CD14-positive monocyte (primary cell): ENCODE data around the gene SLC9A9. TPM values are rescaled to one million over a fixed set of nuclear protein-coding genes. Genes with fewer than 3 reads are reported as not detected.

Experiments used
- DNase-seq, 3 donors: peaks; one replicate each; pipeline ENCODE4 v3.0.0-alpha.2; 2011 to 2022
- H2AFZ ChIP-seq: 2 replicates; pipeline ENCODE4 v1.6.0; 2012; ENCODE audit warnings: mild to moderate bottlenecking, low read depth, low read length, inconsistent platforms; ENCODE audit not compliant: insufficient read depth, poor library complexity, severe bottlenecking
- H3K27ac ChIP-seq, 2 donors: 1 replicate in 1 of 2; 2 replicates in 1 of 2; pipeline ENCODE4 v1.5.1; 2012 to 2013; ENCODE audit warnings: low read length in 2 of 2, control low read depth in 1 of 2, inconsistent platforms in 1 of 2, low read depth in 1 of 2, mild to moderate bottlenecking in 1 of 2
- H3K27me3 ChIP-seq, 2 donors: one replicate each; pipeline versions ENCODE4 v1.6.0 to v1.6.1; 2011 to 2013; ENCODE audit warnings: low read length in 2 of 2; ENCODE audit not compliant: control insufficient read depth in 2 of 2, insufficient read depth in 2 of 2
- H3K36me3 ChIP-seq, 2 donors: replicated peaks in 1 of 2; 1 replicate in 1 of 2; 2 replicates in 1 of 2; pipeline versions ENCODE4 v1.5.1 to v1.6.1; 2012 to 2013; ENCODE audit warnings: low read length in 2 of 2, control low read depth in 1 of 2, inconsistent platforms in 1 of 2, mild to moderate bottlenecking in 1 of 2; ENCODE audit not compliant: insufficient read depth in 2 of 2, control insufficient read depth in 1 of 2
- H3K4me1 ChIP-seq, 2 donors: 1 replicate in 1 of 2; 2 replicates in 1 of 2; pipeline versions ENCODE4 v1.5.1 to v1.6.1; 2012 to 2013; ENCODE audit warnings: low read length in 2 of 2, control low read depth in 1 of 2, inconsistent platforms in 1 of 2, mild to moderate bottlenecking in 1 of 2, moderate library complexity in 1 of 2; ENCODE audit not compliant: insufficient read depth in 2 of 2, control insufficient read depth in 1 of 2
- H3K4me2 ChIP-seq: replicated peaks from 2 replicates; pipeline ENCODE3; 2012; ENCODE audit warnings: low read length, moderate library complexity, mild to moderate bottlenecking; ENCODE audit not compliant: poor library complexity, severe bottlenecking; ENCODE audit errors: extremely low read depth
- H3K4me3 ChIP-seq, 3 experiments: fragments of 200-600 bp in 1 of 3; sonication (generic) in 1 of 3; replicated peaks in 1 of 3; 1 replicate in 2 of 3; 2 replicates in 1 of 3; pipeline ENCODE4 v1.5.1; 2011 to 2013; ENCODE audit warnings: low read length in 3 of 3, mild to moderate bottlenecking in 3 of 3, control low read depth in 2 of 3, low read depth in 2 of 3, inconsistent platforms in 1 of 3, moderate library complexity in 1 of 3
- H3K79me2 ChIP-seq: 2 replicates; pipeline ENCODE4 v1.6.0; 2012; ENCODE audit warnings: mild to moderate bottlenecking, control low read depth, inconsistent platforms, low read length, moderate library complexity; ENCODE audit not compliant: insufficient read depth
- H3K9ac ChIP-seq: 2 replicates; pipeline ENCODE4 v1.6.0; 2017; ENCODE audit warnings: low read length, mild to moderate bottlenecking; ENCODE audit not compliant: insufficient read depth, poor library complexity, severe bottlenecking
- H3K9me3 ChIP-seq, 2 donors: replicated peaks in 1 of 2; 1 replicate in 1 of 2; 2 replicates in 1 of 2; pipeline versions ENCODE4 v1.5.1 to v1.6.1; 2012 to 2013; ENCODE audit warnings: low read length in 2 of 2, control low read depth in 1 of 2; ENCODE audit not compliant: control insufficient read depth in 1 of 2, insufficient read depth in 1 of 2
- H4K20me1 ChIP-seq: 2 replicates; pipeline ENCODE4 v1.6.0; 2012; ENCODE audit warnings: mild to moderate bottlenecking, low read length, control low read depth, moderate library complexity; ENCODE audit not compliant: insufficient read depth
- H3K27ac Mint-ChIP-seq, 7 donors: one replicate each; pipeline ENCODE4 v1.8.0; 2020; ENCODE audit warnings: mild to moderate bottlenecking in 7 of 7, mixed read lengths in 7 of 7, moderate library complexity in 6 of 7, inconsistent platforms in 2 of 7
- H3K27me3 Mint-ChIP-seq, 3 donors: one replicate each; pipeline ENCODE4 v1.8.0; 2021 to 2022; ENCODE audit warnings: low read depth in 3 of 3, mild to moderate bottlenecking in 3 of 3, mixed read lengths in 3 of 3, moderate library complexity in 3 of 3, inconsistent platforms in 1 of 3
- H3K36me3 Mint-ChIP-seq, 2 donors: one replicate each; pipeline ENCODE4 v1.8.0; 2020; ENCODE audit warnings: mixed read lengths in 2 of 2, inconsistent platforms in 1 of 2, mild to moderate bottlenecking in 1 of 2
- H3K4me1 Mint-ChIP-seq: one replicate; pipeline ENCODE4 v1.8.0; 2020; ENCODE audit warnings: mild to moderate bottlenecking, mixed read lengths
- H3K4me3 Mint-ChIP-seq, 2 donors: one replicate each; pipeline ENCODE4 v1.8.0; 2020; ENCODE audit warnings: mild to moderate bottlenecking in 2 of 2, mixed read lengths in 2 of 2, moderate library complexity in 1 of 2
- H3K9me3 Mint-ChIP-seq, 7 donors: one replicate each; pipeline ENCODE4 v1.8.0; 2020 to 2022; ENCODE audit warnings: mixed read lengths in 7 of 7, mild to moderate bottlenecking in 6 of 7, moderate library complexity in 6 of 7, inconsistent platforms in 2 of 7
- WGBS: methylation state at CpG from one replicate; pipeline ENCODE4 v1.1.5; 2013; ENCODE audit warnings: missing lambda C conversion rate; ENCODE audit not compliant: insufficient coverage; 5-methylcytosine and 5-hydroxymethylcytosine counted together
- intact Hi-C, 2 donors: fragments of 100-400 bp; cut with micrococcal nuclease; formaldehyde crosslinking; loops; one replicate each; pipeline versions ENCODE4 v1.15.0 to v1.15.1; 2023
- polyA plus RNA-seq, 3 donors: library from polyadenylated mRNA; depleted of rRNA in 1 of 3; unstranded in 2 of 3; stranded (reverse) in 1 of 3; fragments of 300-500 nt in 2 of 3; fragments of >200 nt in 1 of 3; fragmentation: Illumina TruSeq in 2 of 3; gene quantifications; 1 replicate in 2 of 3; 2 replicates in 1 of 3; pipeline ENCODE4 v1.2.3, GENCODE V29; 2012 to 2021
- TF ChIP-seq, protein P1 (sequence below): fragments of 200-600 bp; IDR thresholded peaks from one replicate; pipeline ENCODE4 v1.8.0; 2022; ENCODE audit warnings: antibody characterized with exemption, mild to moderate bottlenecking

The SLC9A9 gene
- polyA plus RNA-seq, 3 donors = 14.1 to 32.8 (median 27.0) TPM

- no peak overlapping the region for H3K27ac ChIP-seq
- no peaks in the 10 kb centered on the region for H3K4me1 ChIP-seq
- Mint-ChIP-seq H3K9me3 (peaks cover 0 to 3% (median 0%) of the 10 kb centered on the region in 7 donors), H3K27me3 (peaks cover 0 to 3% (median 0%) of the 10 kb centered on the region in 3 donors), H3K36me3 (peaks cover 6 to 29% of the 10 kb centered on the region in 2 donors), H3K4me1 (no peaks in the 10 kb centered on the region), H3K27ac (no peak overlapping the region), H3K4me3 (no peak overlapping the region)
- H3K4me2 ChIP-seq = no peak overlapping the region
- H3K27me3 ChIP-seq = no peaks in the 10 kb centered on the region
- TF ChIP-seq, protein P1, sequence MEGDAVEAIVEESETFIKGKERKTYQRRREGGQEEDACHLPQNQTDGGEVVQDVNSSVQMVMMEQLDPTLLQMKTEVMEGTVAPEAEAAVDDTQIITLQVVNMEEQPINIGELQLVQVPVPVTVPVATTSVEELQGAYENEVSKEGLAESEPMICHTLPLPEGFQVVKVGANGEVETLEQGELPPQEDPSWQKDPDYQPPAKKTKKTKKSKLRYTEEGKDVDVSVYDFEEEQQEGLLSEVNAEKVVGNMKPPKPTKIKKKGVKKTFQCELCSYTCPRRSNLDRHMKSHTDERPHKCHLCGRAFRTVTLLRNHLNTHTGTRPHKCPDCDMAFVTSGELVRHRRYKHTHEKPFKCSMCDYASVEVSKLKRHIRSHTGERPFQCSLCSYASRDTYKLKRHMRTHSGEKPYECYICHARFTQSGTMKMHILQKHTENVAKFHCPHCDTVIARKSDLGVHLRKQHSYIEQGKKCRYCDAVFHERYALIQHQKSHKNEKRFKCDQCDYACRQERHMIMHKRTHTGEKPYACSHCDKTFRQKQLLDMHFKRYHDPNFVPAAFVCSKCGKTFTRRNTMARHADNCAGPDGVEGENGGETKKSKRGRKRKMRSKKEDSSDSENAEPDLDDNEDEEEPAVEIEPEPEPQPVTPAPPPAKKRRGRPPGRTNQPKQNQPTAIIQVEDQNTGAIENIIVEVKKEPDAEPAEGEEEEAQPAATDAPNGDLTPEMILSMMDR = no peak
- no peak overlapping the region for H3K9ac ChIP-seq
- H4K20me1 ChIP-seq = no peaks in the 10 kb centered on the region
- H2AFZ ChIP-seq = no peak overlapping the region
- no peak for DNase-seq
- H3K9me3 ChIP-seq = no peaks in the 10 kb centered on the region
- intact Hi-C loops = no loop called here
- WGBS = no CpG with 5 or more reads among the region's 1 CpG
- H3K4me3 ChIP-seq = no peak overlapping the region
- no peaks in the 10 kb centered on the region for H3K79me2 ChIP-seq
- H3K36me3 ChIP-seq = no peaks in the 10 kb centered on the region
These were observed 310.2 kb downstream of the SLC9A9 start for GRCh38 chr3:143538061-143538460.

DNA sequence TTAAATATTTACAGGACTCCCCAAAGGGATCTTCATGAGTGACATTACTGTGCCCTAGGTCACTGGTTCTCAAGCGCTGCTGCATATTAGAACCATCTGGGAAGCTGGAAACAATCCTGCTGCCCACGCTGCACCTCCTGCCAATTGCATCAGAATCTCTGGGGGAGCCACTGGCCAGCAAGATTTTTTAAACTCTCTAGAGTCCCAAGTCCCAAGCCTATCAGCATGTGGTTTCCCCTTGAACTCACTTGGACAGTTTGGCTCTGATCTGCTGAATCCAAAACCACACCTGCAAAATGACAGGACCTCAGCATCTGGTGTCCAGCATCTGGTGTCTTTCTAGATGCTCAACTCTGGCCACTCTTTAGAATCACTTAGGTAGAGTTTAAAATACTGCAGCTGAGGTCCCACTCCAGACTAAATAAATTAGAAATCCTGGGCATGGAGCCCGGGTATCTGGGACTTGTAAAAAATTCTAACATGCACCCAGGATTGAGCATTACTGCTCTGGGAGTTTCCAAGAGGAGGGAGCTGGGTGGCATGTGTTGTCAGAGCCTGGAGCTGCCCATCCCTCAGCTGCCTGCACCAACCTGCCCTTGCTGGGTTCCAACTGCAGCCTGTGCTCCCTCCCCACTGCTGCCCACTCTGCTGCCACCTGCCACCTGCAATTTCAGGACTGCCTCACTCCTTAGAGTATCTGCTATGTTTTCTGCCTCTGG, 311.3 kb downstream of the SLC9A9 start:
- Histone ChIP-seq H3K27me3 (no peaks in the 10 kb centered on the region), H3K4me1 (no peaks in the 10 kb centered on the region), H3K9ac (no peak overlapping the region), H3K4me3 (no peak overlapping the region), H3K79me2 (no peaks in the 10 kb centered on the region), H3K27ac (no peak overlapping the region), H3K4me2 (no peak overlapping the region), H3K36me3 (no peaks in the 10 kb centered on the region), H4K20me1 (no peaks in the 10 kb centered on the region), H2AFZ (no peak overlapping the region), H3K9me3 (no peaks in the 10 kb centered on the region)
- DNase-seq = no peak
- Mint-ChIP-seq H3K27ac (peak overlapping the region in 2 of 7 donors; percentile 35 to 40), H3K9me3 (peaks cover 0 to 3% (median 0%) of the 10 kb centered on the region in 7 donors), H3K4me1 (no peaks in the 10 kb centered on the region), H3K36me3 (peaks cover 6 to 24% of the 10 kb centered on the region in 2 donors), H3K4me3 (no peak overlapping the region), H3K27me3 (peaks cover 0 to 3% (median 0%) of the 10 kb centered on the region in 3 donors)
- TF ChIP-seq, protein P1 = no peak
- intact Hi-C loops = no loop called here
- WGBS = 100% methylated on average over 2 of the region's 3 CpGs
